ENCODE results near the gene EIF1AX. TPM values are rescaled to one million over a fixed set of nuclear protein-coding genes. Genes with fewer than 3 reads are reported as not detected.

Gene EIF1AX, protein sequence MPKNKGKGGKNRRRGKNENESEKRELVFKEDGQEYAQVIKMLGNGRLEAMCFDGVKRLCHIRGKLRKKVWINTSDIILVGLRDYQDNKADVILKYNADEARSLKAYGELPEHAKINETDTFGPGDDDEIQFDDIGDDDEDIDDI
- total RNA-seq, result 10 to 100 TPM; 45.2 to 55.0 (median 46.9) TPM

GRCh38 chrX:20141281-20142220, at the start of gene EIF1AX:
TSS of gene EIF1AX (minus strand) at chrX:20141838. CDS start at chrX:20141640, 198 bp downstream.
- peaks cover 18 to 33% (median 20%) of the 10 kb centered on the region in 4 donors for H3K4me1 ChIP-seq
- no peaks in the 10 kb centered on the region for H3K27me3 ChIP-seq
- H3K4me3 ChIP-seq, result peak within 1 kb of the TSS; percentile 73 to 86 (median 76)
- peaks cover 0 to 28% (median 17%) of the 10 kb centered on the region in 4 donors for H3K36me3 ChIP-seq
- TF ChIP-seq POLR2AphosphoS5 (IDR thresholded peaks at IDR 0.05) (peak; percentile 97 to 99), POLR2A (IDR thresholded peaks at IDR 0.05; ENCODE audit: low read depth) (peak; percentile 93), EP300 (IDR thresholded peaks at IDR 0.05) (no peak)
- TF ChIP-seq, protein P1, sequence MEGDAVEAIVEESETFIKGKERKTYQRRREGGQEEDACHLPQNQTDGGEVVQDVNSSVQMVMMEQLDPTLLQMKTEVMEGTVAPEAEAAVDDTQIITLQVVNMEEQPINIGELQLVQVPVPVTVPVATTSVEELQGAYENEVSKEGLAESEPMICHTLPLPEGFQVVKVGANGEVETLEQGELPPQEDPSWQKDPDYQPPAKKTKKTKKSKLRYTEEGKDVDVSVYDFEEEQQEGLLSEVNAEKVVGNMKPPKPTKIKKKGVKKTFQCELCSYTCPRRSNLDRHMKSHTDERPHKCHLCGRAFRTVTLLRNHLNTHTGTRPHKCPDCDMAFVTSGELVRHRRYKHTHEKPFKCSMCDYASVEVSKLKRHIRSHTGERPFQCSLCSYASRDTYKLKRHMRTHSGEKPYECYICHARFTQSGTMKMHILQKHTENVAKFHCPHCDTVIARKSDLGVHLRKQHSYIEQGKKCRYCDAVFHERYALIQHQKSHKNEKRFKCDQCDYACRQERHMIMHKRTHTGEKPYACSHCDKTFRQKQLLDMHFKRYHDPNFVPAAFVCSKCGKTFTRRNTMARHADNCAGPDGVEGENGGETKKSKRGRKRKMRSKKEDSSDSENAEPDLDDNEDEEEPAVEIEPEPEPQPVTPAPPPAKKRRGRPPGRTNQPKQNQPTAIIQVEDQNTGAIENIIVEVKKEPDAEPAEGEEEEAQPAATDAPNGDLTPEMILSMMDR (IDR thresholded peaks at IDR 0.05), result no peak
- H3K9me3 ChIP-seq, result no peaks in the 10 kb centered on the region
- DNase-seq (ENCODE audit: extremely low spot score), result peak; percentile 99
- under 1% methylated on average over 19 of the region's 82 CpGs for WGBS
- peak within 1 kb of the TSS; percentile 90 to 93 (median 92) for H3K27ac ChIP-seq (replicated peaks in 1 of 4)
- intact Hi-C loops (cut with DNase I), result loop anchor here (5.0 kb wide), 1 partner anchor 126 kb away; the partner anchor contains the start of gene RPS6KA3

GRCh38 chrX:20189171-20189570, 47.5 kb upstream of the EIF1AX start:
- H3K27me3 ChIP-seq, result no peaks in the 10 kb centered on the region
- no peaks in the 10 kb centered on the region for H3K9me3 ChIP-seq
- no peaks in the 10 kb centered on the region for H3K4me1 ChIP-seq
- intact Hi-C loops (cut with DNase I), result no loop called here
- H3K27ac ChIP-seq (replicated peaks in 1 of 4), result no peak overlapping the region
- no peak for DNase-seq (ENCODE audit: extremely low spot score)
- no peak for TF ChIP-seq POLR2AphosphoS5 (IDR thresholded peaks at IDR 0.05)
- TF ChIP-seq, protein P1 (IDR thresholded peaks at IDR 0.05), result no peak
- no peak for TF ChIP-seq POLR2A (IDR thresholded peaks at IDR 0.05; ENCODE audit: low read depth)
- no peak for TF ChIP-seq EP300 (IDR thresholded peaks at IDR 0.05)
- peaks cover 0 to 35% (median 20%) of the 10 kb centered on the region in 4 donors for H3K36me3 ChIP-seq
- no peak overlapping the region for H3K4me3 ChIP-seq

GRCh38 chrX:20181598-20182329, 40.1 kb upstream of the EIF1AX start:
- TF ChIP-seq POLR2A (IDR thresholded peaks at IDR 0.05; ENCODE audit: low read depth) (no peak), POLR2AphosphoS5 (IDR thresholded peaks at IDR 0.05) (no peak), EP300 (IDR thresholded peaks at IDR 0.05) (no peak)
- TF ChIP-seq, protein P1 (IDR thresholded peaks at IDR 0.05), result no peak
- peaks cover 0 to 33% (median 11%) of the 10 kb centered on the region in 4 donors for H3K36me3 ChIP-seq
- H3K9me3 ChIP-seq, result no peaks in the 10 kb centered on the region
- H3K4me1 ChIP-seq, result no peaks in the 10 kb centered on the region
- no peak overlapping the region for H3K4me3 ChIP-seq
- 67% methylated on average over 3 of the region's 3 CpGs for WGBS
- H3K27ac ChIP-seq (replicated peaks in 1 of 4), result no peak overlapping the region
- no peaks in the 10 kb centered on the region for H3K27me3 ChIP-seq
- intact Hi-C loops (cut with DNase I), result no loop called here
- no peak for DNase-seq (ENCODE audit: extremely low spot score)

DNA sequence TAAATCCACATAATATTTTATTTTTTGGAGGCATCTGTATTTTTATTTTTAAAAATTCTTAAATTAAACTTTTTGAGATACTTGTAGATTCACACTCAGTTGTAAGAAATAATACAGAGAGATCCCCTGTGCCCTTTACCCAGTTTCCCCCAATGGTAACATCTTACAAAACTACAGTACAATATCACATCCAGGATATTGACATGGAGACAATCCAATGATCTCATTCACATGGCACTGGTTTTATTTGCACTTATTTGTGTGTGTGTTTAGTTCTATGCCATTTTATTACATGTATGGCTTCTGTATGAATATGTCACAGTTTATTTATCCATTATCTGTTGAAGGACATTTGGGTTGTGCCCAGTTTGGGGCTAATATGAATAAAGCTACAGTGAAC, 35.5 kb upstream of the EIF1AX start:
- no peak overlapping the region for H3K4me3 ChIP-seq
- no peak for DNase-seq (ENCODE audit: extremely low spot score)
- peaks cover 6 to 50% (median 27%) of the 10 kb centered on the region in 4 donors for H3K36me3 ChIP-seq
- intact Hi-C loops (cut with DNase I), result no loop called here
- H3K9me3 ChIP-seq, result no peaks in the 10 kb centered on the region
- no peaks in the 10 kb centered on the region for H3K4me1 ChIP-seq
- H3K27ac ChIP-seq (replicated peaks in 1 of 4), result no peak overlapping the region
- TF ChIP-seq POLR2AphosphoS5 (IDR thresholded peaks at IDR 0.05) (no peak), POLR2A (IDR thresholded peaks at IDR 0.05; ENCODE audit: low read depth) (no peak), EP300 (IDR thresholded peaks at IDR 0.05) (no peak)
- TF ChIP-seq, protein P1 (IDR thresholded peaks at IDR 0.05), result no peak
- H3K27me3 ChIP-seq, result no peaks in the 10 kb centered on the region

Data from esophagus muscularis mucosa (tissue), 4 donors.